Adrenal gland (tissue), 12 donors: ENCODE data around the gene RPP14. TPM values are rescaled to one million over a fixed set of nuclear protein-coding genes. Genes with fewer than 3 reads are reported as not detected.

Experiments
- DNase-seq, 7 donors: peaks; one replicate each; pipeline ENCODE4 v3.0.0-alpha.2; 2019 to 2020
- H3K27ac ChIP-seq, 5 donors: fragments of 200-600 bp; sonication (generic) in 4 of 5; 1 replicate in 3 of 5; 2 replicates in 2 of 5; pipeline versions ENCODE4 v1.5.1 to v1.8.0; 2016 to 2020; ENCODE audit warnings: mild to moderate bottlenecking in 1 of 5
- H3K27me3 ChIP-seq: fragments of 200-600 bp; 2 replicates; pipeline ENCODE4 v1.8.0; 2021
- H3K36me3 ChIP-seq, 2 donors: fragments of 200-600 bp; replicated peaks in 1 of 2; 1 replicate in 1 of 2; 2 replicates in 1 of 2; pipeline versions ENCODE4 v1.5.1 to v1.8.0; 2018 to 2022
- H3K4me1 ChIP-seq, 2 donors: fragments of 200-600 bp; replicated peaks in 1 of 2; 1 replicate in 1 of 2; 2 replicates in 1 of 2; pipeline versions ENCODE4 v1.5.1 to v1.8.0; 2018 to 2021
- H3K4me3 ChIP-seq, 4 donors: fragments of 200-600 bp; sonication (generic) in 3 of 4; one replicate each; pipeline ENCODE4 v1.5.1; 2016 to 2018
- H3K9me3 ChIP-seq, 3 donors: fragments of 200-600 bp; sonication (generic) in 1 of 3; replicated peaks in 1 of 3; 1 replicate in 2 of 3; 2 replicates in 1 of 3; pipeline versions ENCODE4 v1.5.1 to v1.8.0; 2016 to 2021
- POLR2A ChIP-seq, 2 donors: fragments of 450-650 bp; IDR thresholded peaks; one replicate each; pipeline ENCODE4 v1.6.1; 2017; ENCODE audit warnings: antibody characterized with exemption in 2 of 2, mild to moderate bottlenecking in 2 of 2, moderate library complexity in 1 of 2
- WGBS, 4 donors: extraction: QIAGEN DNeasy Blood & Tissue Kit in 2 of 4; methylation state at CpG; one replicate each; pipeline versions ENCODE4 v1.1.5 to v1.1.7; 2013 to 2017; 5-methylcytosine and 5-hydroxymethylcytosine counted together
- intact Hi-C, 2 donors: fragments of 100-400 bp; cut with DNase I; formaldehyde crosslinking; loops; one replicate each; pipeline versions ENCODE4 v1.14.1 to v1.15.0; 2022 to 2023
- polyA plus RNA-seq, 3 donors: library from polyadenylated mRNA; stranded (reverse); fragments of 200-250 nt in 2 of 3; fragments of 350-450 nt in 1 of 3; fragmentation: Illumina TruSeq in 1 of 3; extraction: RNeasy Lipid Tissue Mini Kit (QIAGEN cat#74804) in 1 of 3; gene quantifications; one replicate each; pipeline ENCODE4 v1.2.3, GENCODE V29; 2013 to 2014
- total RNA-seq, 9 donors: library from RNA; depleted of rRNA in 4 of 9; stranded (reverse); fragments of >200 nt in 4 of 9; fragments of 120-200 nt in 1 of 9; fragmentation: NEBNext Ultra II Directional in 1 of 9; extraction: Animal tissue kit (Norgen Biotek cat#: 25700) in 1 of 9; gene quantifications; one replicate each; pipeline versions ENCODE4 v1.1.0 to v1.2.4, GENCODE V29; 2013 to 2023
- TF ChIP-seq, protein P1 (sequence below), 6 experiments: fragments of 450-650 bp in 4 of 6; fragments of 200-600 bp in 2 of 6; sonication (generic) in 1 of 6; IDR thresholded peaks; 1 replicate in 5 of 6; 2 replicates in 1 of 6; pipeline versions ENCODE4 v1.5.1 to v1.8.0; 2016 to 2021; ENCODE audit warnings: antibody characterized with exemption in 6 of 6, mild to moderate bottlenecking in 2 of 6, moderate library complexity in 1 of 6
- donor health status: healthy with polysubstance abuse.
- donor health status: Bipolar disorder and iron deficiency.
- donor health status: DM: yes; HTN: yes; CAD: no.
- donor health status: DM: no; HTN: no; CAD: no.
- donor health status: DM: no; HTN: no; CAD: no.
- donor health status: DM: yes; HTN: yes; CAD: no.

Gene RPP14
- total and polyA plus RNA-seq, 12 donors, result 9.2 to 23.2 (median 14.3) TPM

DNA sequence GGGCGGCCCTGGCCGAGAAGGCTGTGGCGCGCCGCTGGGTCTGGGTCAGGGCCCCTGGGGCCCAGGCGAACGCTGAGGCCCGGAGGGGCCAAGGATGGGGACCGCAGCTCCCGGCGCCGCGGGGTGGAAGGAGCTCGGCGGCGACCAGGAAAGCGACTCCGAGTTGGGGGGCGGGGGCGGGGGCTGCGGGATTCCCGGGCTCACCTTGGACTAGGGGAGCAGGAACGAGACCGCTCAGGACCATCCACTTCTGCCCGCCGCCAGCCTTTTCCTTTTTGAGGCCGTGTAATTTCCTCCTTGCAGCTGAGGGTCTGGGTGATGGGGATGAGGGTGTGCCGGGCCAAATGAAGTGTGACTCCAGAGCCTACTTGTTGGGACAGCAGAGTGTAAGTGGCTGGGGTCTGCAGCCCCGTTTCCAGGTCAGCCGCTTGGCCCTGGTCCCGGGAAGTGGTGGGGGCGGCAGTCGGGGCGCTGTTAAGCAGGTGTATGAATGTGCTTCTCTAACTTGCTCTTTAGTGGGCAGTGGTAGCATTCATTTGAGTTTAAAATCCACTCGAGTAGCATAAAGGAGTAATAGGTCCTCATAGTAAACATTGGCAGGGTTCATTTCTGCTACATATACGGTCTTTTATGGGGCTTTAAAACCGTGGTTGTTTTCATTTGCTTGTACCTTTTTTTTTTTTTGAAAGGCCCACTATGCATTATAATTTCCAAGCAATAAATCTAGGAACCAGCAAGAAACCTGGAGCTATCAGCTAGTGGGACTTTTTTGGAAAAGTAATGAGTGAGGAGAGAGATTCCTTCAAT is 27.4 kb downstream of the RPP14 start:
- Histone ChIP-seq H3K9me3 (no peaks in the 10 kb centered on the region), H3K36me3 (no peaks in the 10 kb centered on the region), H3K4me1 (peaks cover 10 to 32% of the 10 kb centered on the region in 2 donors), H3K4me3 (peak overlapping the region in 3 of 4 donors; percentile 37 to 89 (median 54)), H3K27me3 (no peaks in the 10 kb centered on the region), H3K27ac (peak overlapping the region in 3 of 5 donors; percentile 44 to 70 (median 62))
- no peak for TF ChIP-seq POLR2A (IDR thresholded peaks at IDR 0.05)
- TF ChIP-seq, protein P1, sequence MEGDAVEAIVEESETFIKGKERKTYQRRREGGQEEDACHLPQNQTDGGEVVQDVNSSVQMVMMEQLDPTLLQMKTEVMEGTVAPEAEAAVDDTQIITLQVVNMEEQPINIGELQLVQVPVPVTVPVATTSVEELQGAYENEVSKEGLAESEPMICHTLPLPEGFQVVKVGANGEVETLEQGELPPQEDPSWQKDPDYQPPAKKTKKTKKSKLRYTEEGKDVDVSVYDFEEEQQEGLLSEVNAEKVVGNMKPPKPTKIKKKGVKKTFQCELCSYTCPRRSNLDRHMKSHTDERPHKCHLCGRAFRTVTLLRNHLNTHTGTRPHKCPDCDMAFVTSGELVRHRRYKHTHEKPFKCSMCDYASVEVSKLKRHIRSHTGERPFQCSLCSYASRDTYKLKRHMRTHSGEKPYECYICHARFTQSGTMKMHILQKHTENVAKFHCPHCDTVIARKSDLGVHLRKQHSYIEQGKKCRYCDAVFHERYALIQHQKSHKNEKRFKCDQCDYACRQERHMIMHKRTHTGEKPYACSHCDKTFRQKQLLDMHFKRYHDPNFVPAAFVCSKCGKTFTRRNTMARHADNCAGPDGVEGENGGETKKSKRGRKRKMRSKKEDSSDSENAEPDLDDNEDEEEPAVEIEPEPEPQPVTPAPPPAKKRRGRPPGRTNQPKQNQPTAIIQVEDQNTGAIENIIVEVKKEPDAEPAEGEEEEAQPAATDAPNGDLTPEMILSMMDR (IDR thresholded peaks at IDR 0.05), result no peak
- DNase-seq, result peak in 3 of 7 donors; percentile 20 to 23 (median 22)
- 0 to 1% (median 0%) methylated on average over 11 to 37 of the region's 37 CpGs for WGBS, 4 donors
- intact Hi-C loops, result loop anchor here in 1 of 2 donors (10.0 kb wide), 1 partner anchor 51 kb away; no protein-coding TSS in a partner anchor

DNA sequence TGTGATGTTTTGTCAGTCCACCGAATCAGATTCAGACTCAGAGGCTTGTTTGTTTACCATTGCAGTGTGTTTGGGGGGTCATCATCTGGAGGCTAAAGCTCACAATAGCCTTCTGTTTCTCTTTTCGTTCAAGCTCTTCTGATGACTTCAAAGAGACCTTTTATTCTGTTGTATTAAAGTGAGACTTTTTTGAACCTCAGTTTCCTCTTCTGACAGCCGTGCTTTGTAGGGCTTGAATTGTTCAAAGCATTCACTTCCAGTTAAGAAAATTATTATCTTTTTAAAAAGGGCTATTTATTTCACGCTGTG is 27.9 kb downstream of the RPP14 start:
- Histone ChIP-seq H3K36me3 (no peaks in the 10 kb centered on the region), H3K4me1 (peaks cover 10 to 32% of the 10 kb centered on the region in 2 donors), H3K27me3 (no peaks in the 10 kb centered on the region), H3K27ac (no peak overlapping the region), H3K4me3 (peak overlapping the region in 1 of 4 donors; percentile 89), H3K9me3 (no peaks in the 10 kb centered on the region)
- TF ChIP-seq, protein P1 (IDR thresholded peaks at IDR 0.05), result no peak
- no peak for TF ChIP-seq POLR2A (IDR thresholded peaks at IDR 0.05)
- no peak for DNase-seq
- 30 to 46% (median 37%) methylated on average over 4 of the region's 4 CpGs for WGBS, 4 donors
- intact Hi-C loops, result loop anchor here in 1 of 2 donors (10.0 kb wide), 1 partner anchor 51 kb away; no protein-coding TSS in a partner anchor

DNA sequence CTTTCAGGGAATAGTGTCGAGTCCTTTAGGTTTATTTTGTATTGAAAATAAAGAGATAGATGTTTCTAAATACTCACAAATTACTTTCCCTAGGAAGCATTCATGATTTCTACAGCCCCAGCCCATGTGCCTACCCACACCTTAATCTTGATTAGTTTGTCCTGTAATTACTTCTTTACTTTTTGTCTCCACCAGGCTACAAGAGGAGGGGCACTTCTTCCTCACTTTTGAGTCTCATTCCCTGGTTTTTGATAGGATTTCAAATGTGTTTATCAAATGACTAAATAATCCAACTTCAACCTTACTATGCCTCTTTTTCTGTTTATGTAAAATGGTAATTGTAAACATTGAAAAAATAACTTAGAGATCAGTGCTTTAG is 28.4 kb downstream of the RPP14 start:
- 79 to 91% (median 86%) methylated on average over 1 of the region's 1 CpG for WGBS, 4 donors
- no peaks in the 10 kb centered on the region for H3K9me3 ChIP-seq
- no peaks in the 10 kb centered on the region for H3K36me3 ChIP-seq
- intact Hi-C loops, result loop anchor here in 1 of 2 donors (10.0 kb wide), 1 partner anchor 50 kb away; no protein-coding TSS in a partner anchor
- no peaks in the 10 kb centered on the region for H3K27me3 ChIP-seq
- H3K4me1 ChIP-seq, result peaks cover 10 to 32% of the 10 kb centered on the region in 2 donors
- no peak for TF ChIP-seq POLR2A (IDR thresholded peaks at IDR 0.05)
- TF ChIP-seq, protein P1 (IDR thresholded peaks at IDR 0.05), result no peak
- no peak for DNase-seq
- peak overlapping the region in 1 of 5 donors; percentile 52 for H3K27ac ChIP-seq
- peak overlapping the region in 1 of 4 donors; percentile 89 for H3K4me3 ChIP-seq

DNA sequence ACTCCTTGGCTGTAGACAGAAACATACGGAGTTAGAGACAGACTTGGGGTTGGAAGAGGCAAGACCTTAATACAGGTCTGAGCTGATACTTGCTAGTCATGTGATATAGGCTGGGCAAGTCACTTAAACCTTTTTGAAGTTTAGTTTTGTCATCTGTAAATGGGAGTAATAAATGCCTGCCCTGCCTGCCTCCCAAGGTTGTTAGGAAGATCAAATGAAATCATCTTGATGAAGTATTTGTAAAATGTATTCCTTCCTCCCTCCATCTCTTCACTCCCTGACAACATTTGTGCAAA is 29.6 kb downstream of the RPP14 start:
- 18 to 29% (median 21%) methylated on average over 1 of the region's 1 CpG for WGBS, 4 donors
- peak overlapping the region in 4 of 5 donors; percentile 35 to 81 (median 66) for H3K27ac ChIP-seq
- H3K27me3 ChIP-seq, result no peaks in the 10 kb centered on the region
- H3K4me1 ChIP-seq, result peaks cover 10 to 32% of the 10 kb centered on the region in 2 donors
- H3K36me3 ChIP-seq, result no peaks in the 10 kb centered on the region
- TF ChIP-seq, protein P1 (IDR thresholded peaks at IDR 0.05), result no peak
- H3K9me3 ChIP-seq, result no peaks in the 10 kb centered on the region
- DNase-seq, result no peak
- intact Hi-C loops, result loop anchor here in 1 of 2 donors (10.0 kb wide), 1 partner anchor 49 kb away; no protein-coding TSS in a partner anchor
- H3K4me3 ChIP-seq, result no peak overlapping the region
